AG09319 (cell line): Measurements from ENCODE around the gene KRT38.
A peak's percentile ranks its signal among the peaks of the same experiment; 100 is the strongest.

ENCODE experiments used
- DNase-seq: peaks from one replicate; pipeline ENCODE4 v3.0.0-alpha.2; 2010; ENCODE audit warnings: low read depth; ENCODE audit errors: extremely low read depth
- CTCF ChIP-seq: IDR thresholded peaks from 2 replicates; pipeline ENCODE4 v1.5.1; 2011; ENCODE audit warnings: low read depth, mild to moderate bottlenecking, inconsistent platforms, low read length, moderate library complexity

The KRT38 gene

DNA sequence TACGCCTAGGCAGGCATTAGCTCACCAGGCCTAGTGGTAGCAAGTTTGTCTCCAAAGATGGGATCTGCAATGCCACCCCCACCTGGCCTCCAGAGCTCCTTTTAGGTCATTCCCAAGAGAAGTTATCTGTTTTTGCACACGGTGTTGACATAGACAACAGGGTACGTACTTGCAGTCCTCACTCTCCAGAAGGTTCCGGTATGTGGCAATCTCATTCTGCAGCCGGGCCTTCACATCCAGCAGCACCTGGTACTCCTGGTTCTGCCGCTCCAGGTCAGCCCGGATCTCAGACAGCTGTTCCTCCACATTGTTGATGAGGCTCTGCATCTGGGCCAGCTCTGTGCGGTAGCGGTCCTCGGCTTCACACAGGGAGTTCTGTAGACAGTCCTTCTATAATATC is 33.6 kb downstream of the KRT38 start:
- DNase-seq, result no peak
- no peak for TF ChIP-seq CTCF

DNA sequence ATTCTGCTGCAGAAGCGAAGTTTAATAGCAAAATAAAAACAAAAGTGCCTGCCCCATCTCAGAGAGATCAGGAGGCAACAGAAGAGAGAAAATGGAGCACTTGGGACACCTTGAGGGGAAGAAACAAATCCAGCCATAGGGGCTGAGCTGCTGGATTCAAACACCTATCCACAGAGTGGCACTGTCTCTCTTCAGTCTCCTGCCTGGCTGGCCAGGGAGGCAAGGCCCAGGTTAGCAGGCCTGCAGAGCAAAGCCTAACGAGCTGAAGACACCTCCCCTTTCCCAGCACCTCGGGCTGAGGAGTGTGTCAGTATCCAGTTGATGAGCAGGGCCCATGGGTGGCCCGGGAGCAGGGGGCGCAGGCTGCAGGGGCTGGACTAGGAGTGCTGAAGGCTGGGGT is 34.6 kb downstream of the KRT38 start:
- no peak; the same call in 1 of the 2 replicates for TF ChIP-seq CTCF
- no peak for DNase-seq

- no peak for TF ChIP-seq CTCF
- peak; percentile 83 for DNase-seq
Observed at GRCh38 chr17:41404024-41404671, 36.6 kb downstream of the KRT38 start.

- DNase-seq, result no peak
- TF ChIP-seq CTCF, result no peak
Observed at GRCh38 chr17:41403404-41404023, 37.3 kb downstream of the KRT38 start.

DNA sequence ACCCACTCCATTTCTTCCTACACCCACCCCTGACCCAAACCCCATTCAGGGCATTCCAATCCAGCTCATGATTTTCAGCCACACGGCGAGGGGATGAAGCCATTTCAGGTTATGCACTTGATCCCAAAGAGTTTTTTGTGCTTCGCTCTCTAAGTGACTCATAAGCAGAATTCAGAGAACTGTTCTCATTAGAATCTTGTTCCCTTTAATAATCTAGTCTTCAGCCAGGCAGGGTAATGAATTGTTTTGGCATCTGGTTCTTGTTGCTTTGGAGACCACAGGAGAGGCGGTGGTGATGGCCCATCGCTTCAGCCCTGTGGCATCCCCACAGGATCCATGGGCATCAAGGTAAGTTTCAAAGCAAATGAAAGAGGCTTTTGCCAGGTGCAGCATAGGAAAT is 38.6 kb downstream of the KRT38 start:
- no peak for DNase-seq
- TF ChIP-seq CTCF, result no peak

DNA sequence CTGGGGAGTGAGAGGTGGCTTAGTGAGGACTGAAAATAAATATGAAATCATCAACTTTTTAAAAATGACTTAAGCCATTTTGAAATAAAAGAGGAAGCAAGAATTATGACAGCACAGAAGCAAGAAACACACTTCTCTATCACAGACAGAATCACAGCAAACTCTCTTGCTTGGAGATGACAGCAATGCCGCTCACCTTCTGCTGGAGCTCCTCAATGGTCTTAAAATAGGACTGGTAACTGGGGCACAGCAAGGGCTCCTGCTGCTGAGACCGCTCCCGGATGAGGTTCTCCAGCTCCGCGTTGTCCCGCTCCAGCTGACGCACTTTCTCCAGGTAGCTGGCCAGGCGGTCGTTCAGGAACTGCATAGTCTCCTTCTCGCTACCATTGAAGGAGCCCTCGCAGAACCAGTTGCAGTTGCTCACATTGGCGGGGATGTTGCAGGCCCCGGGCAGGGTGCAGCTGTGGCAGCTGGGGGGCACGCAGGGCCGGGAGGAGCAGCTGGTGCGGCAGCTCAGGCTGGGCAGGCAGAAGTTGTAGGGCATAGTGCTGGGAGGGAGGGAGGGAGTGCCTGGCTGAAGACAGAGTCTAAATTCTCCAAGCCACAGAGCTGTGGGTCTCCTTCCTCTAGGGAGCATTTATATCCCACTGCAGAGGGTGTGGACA is 43.7 kb downstream of the KRT38 start, which contains the start of gene KRT31:
Gene KRT31, minus strand, starts transcription at position 613 of the 665 bp plus-strand sequence. Its CDS starts 69 bp downstream, at position 544.
- DNase-seq, result no peak
- no peak for TF ChIP-seq CTCF

GRCh38 chr17:41396340-41396739 is 44.4 kb downstream of the KRT38 start:
- no peak for DNase-seq
- TF ChIP-seq CTCF, result no peak
